Colon (tissue), 2 donors: ENCODE data around the gene FAM111B.

Experiments
- FAIRE-seq: peaks from 2 replicates; lab custom pipeline; 2012; peaks lifted over from hg19 to GRCh38; lab: Jason Lieb, UNC
- donor health status: control.
- donor health status: control.

The FAM111B gene

DNA sequence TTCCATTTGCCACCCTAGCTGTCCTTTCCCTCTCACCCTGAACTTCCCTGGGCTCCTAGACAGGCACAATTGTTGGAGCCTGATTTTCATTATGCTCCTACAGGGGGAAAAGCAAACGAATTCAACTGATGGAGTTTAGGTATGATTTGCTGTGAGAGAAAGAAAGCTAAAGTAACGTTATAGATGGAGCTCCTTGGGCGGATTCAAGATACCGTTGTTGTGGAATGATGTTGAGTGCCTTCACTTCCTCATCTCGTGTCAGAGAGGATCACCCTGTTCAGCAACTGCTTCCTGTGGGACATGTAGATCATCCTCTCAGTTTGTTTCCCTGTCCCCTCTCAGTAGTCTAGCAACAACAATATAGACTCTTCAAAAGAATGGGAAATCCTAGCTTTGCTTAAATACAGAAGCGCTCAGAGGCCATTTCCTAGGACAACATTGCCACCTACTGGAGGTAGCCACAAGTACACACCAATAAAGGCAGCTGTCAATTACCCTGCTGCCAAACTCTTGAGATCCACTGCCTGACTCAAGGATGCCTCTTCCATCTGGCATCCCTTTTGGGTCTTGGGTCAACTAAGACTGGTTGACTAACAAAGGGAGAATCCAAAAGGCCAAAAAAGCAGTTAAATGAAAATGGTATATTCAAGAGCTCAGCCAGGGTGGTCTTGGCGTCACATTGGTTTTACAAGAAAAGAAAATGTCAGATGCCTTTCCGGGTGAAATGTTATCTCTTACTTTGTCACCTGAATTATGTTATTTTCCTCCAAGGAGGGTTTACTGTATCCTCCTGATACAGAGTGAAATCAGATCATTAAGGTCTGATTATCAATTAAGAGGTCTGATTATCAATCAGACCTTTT lies 51.4 kb downstream of the FAM111B start:
- no peak for FAIRE-seq

DNA sequence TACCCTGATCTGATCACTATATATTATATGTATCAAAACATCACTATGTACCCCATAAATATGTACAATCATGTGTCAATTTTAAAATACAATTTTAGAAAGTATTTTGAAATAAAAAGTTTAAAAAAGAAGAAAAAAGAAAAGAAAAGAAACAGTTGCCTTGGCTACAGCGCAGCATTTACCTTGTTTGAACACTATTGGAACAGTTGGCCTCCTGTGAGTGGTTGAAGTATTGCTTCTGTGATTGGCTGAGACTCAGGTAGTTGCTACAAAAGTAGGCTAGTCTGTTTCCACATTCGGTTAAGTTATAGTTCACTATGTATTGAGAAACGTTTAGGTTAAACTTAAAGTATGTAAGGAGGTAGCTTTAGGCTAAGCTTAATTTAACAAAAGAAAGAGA lies 57.0 kb downstream of the FAM111B start:
- peak; percentile 45 for FAIRE-seq

DNA sequence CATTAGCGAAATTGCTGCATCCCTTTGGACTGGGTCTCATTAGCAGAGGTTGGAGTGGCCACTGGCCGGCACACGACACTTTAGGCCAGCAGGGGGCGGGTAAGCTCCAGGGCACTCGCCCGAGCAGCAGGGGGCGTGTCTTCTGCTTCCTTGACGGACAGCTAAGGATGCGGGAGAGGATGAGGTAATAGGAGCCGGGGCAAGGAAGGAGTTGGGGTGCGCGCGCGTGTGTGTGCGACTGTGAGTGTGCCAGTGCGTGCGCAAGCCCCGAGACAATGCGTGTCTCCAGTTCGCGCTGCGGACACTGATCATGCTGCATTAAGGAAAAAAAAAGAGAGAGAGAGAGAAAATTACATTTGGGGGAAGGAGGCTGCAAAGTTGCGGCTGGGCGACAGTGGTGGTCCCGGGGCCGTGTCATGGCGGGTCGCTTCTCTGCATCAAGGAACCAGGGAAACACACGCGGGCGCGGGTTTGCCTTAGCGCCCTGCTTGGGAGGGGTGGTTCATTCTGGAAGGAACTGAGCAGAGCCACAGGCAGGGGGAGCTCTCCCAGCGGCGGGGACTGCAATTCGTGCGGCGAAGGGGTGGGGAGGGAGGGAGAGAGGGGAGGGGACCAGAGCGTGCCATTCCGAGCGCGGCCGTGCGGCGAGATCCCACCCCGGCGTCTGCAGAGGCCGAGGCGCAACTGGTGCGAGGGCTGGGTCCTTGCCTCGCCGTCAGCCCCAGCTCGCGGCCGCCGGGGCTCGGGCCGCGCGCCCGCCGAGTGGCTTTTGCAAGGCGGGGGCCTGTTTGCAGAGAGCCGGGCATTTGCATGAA lies 64.7 kb downstream of the FAM111B start, which contains the start of gene DTX4:
TSS of gene DTX4 (plus strand) at position 625 of the 815 bp plus-strand sequence. CDS start 464 bp downstream, outside the sequence.
- FAIRE-seq, result no peak

DNA sequence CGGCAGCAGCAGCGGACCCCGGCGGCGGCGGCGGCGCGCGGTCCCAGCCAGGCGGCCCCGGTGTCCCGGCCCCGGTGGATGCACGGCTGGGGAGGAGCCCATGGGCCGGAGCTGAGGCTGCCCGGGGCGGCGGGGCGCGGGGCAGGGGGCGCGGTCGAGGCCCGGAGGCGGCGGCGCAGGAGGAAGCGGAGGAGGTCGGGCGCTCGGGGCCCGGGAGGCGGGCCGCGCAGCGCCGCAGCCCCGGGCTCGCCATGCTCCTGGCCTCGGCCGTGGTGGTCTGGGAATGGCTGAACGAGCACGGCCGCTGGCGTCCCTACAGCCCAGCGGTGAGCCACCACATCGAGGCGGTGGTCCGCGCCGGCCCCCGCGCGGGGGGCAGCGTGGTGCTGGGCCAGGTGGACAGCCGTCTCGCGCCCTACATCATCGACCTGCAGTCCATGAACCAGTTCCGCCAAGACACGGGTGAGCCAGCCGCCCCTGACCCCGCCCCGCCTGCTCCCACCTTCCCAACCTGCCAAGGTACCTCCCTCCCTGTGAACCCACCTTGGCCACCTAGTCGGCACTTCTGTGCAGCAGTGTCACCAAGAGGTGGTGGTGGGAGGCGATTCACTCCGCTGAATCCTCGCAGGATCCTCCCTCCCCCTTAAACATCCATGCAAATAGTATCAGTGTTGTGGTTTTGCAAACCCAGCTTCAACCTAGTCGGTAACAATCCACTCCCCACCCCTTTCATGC lies 65.5 kb downstream of the FAM111B start:
- FAIRE-seq, result no peak

DNA sequence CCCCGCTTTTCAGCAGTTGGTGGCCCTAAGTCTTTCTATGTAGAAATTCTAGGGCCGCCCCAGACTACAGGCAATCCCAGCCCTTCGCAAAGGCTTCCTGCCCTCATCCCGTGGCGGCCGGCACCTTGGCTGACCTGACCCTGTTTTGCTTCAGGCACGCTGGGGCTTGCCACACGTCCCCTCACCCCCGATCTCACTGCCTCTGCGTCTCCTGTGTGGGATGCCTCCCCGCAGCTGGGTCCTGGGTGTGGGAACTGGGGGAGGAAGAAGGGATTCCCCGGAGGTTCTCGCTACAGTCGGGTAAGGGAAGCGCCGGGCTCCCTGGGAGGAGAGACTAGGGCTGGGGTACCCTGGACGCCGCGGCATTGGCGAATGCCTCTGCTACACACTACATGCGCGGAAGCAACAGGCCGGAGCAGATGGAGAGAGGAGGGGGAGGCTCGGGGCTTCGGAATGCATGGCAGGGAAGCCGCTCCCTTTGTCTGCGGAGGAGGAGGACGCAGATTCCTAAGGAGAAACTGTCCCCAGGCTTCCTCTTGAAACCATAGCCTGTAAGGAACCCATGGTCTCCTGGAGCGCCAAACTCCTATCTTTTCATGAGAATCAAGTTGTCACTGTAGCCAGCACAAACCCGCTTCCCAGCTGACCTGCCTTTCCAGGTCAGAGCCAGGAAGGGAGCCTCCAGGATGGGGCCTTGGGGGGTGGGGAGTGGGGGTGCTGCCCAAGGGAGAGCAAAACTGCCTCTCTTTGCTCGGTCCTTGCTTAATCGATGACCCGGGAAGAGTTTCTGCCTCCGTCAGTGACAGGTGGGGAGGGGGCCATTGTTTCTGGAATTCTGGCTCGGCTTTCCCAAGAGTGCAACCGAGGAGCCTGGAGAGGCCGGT lies 66.3 kb downstream of the FAM111B start:
- FAIRE-seq, result no peak

DNA sequence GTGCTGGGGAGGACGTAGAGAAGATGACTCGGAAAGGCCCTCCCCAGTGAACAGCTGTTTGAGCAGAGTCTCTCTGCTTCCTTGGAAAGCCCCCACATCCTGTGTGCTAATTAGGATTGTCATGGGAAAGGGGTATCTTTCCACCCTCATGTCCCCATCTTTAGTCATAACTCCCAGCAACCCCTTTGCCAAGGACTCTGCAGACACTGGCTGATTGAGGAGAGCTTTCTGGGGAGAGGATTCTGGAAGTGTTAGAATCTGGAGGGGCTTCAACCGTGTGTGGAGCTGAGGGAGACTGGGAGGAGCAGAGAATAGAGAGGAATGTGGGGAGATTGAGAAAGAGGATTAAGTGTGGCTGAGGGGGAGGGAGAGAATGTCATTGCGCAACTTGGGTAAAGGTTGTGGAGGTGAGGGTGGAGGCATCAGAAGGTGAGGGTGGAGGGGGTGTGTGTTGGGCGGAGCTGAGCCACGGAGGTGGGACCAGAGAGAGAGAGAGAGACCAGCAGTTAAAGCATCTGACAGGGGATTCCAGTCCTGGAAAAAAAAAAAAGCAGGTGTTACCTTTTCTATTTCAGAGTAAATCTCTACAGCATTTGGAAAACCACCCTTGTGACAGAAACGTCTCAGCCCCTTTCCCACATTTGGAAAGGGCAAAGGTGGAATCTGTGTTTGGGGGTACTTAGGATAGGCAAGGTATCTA lies 67.1 kb downstream of the FAM111B start:
- no peak for FAIRE-seq

DNA sequence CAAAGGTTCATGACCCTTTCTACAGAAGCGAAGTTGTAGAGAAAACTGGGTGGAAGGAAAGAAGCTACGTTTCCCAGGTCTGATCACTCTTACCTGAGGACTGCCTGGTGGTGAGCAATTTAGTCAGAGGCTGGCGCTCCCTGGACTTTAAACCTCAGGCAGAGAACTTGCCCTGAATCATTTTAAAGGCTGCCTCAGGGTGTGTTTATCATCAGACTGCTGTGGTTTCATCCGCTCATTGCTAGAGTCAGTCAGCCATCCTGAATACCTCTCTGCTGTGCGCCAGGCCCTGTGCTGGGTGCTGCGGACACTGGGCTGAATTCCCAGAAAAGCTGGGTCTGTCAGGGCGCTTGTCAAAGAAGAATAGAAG lies 67.6 kb downstream of the FAM111B start:
- FAIRE-seq, result no peak

DNA sequence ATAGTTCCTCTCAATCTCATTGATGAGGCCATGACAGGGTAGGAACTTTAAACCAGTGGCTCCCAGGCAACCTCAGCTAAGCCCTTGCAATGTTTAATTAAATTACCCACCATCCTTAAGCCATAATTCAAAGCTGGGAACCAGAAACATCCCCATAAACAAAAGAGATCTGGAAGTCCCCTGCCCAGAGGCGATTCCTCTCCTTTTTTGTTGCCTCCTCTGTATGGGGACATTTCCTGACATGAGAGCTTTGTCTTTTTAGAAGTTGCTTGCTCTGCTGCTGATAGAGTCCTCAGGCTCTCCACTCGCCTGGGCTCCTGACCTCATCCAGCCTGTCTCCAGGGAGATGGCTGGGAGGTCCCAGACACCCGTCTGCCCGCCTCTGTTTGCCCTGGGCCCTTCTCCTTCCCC lies 68.1 kb downstream of the FAM111B start:
- no peak for FAIRE-seq

DNA sequence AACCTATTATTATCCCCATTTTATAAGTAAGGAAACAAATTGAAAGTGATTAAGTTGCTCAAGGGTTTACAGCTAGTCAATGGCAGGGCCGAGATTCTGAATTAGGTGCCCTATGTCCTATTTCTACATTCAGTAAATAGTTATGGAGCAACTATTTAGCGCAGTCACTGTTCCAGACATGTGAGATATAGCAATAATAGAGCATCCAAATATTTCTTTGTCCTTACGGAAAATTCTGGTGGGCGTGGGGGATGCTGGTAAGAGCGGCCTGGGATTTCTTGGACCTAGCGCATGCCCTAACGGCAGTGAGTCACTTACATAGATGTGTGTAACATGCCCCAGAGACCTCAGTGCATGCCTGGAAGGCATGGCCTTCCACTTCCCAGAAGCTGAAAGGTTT lies 69.3 kb downstream of the FAM111B start:
- no peak for FAIRE-seq
